ENCODE results near the gene SLC26A6. TPM values are rescaled to one million over a fixed set of nuclear protein-coding genes. Genes with fewer than 3 reads are reported as not detected.

SLC26A6 gene
- total and polyA plus RNA-seq, 2 of the 13 experiments (the other 11 are each of a cell fraction or from before 2014, with no cell fraction given), result 40.7 to 184 TPM

GRCh38 chr3:48609088-48610005 is 25.9 kb downstream of the SLC26A6 start, which contains the start of gene UQCRC1 (continued):
- TF ChIP-seq PCBP2 (optimal IDR thresholded peaks at IDR 0.05; ENCODE audit: low read depth, low read length, poor library complexity, severe bottlenecking) (no peak), YEATS4 (CRISPR knock-in tag; IDR thresholded peaks at IDR 0.05; ENCODE audit: borderline replicate concordance) (peak; percentile 93), ZNF10 (CRISPR knock-in tag; IDR thresholded peaks at IDR 0.05; ENCODE audit: borderline replicate concordance, low read depth) (peak; percentile 24; the same call in 1 of the 2 replicates), RBFOX2 (IDR thresholded peaks at IDR 0.05; ENCODE audit: low read depth, low read length) (peak; percentile 99), ZNF580 (CRISPR knock-in tag; IDR thresholded peaks at IDR 0.05; ENCODE audit: borderline replicate concordance, low read depth) (peak; percentile 63), SRSF4 (IDR thresholded peaks at IDR 0.05; ENCODE audit: low read depth, low read length, poor library complexity, severe bottlenecking) (no peak), CBX5 (CRISPR knock-in tag; IDR thresholded peaks at IDR 0.05; ENCODE audit: borderline replicate concordance) (peak; percentile 76; the same call in 1 of the 2 replicates), ZNF772 (CRISPR knock-in tag; IDR thresholded peaks at IDR 0.05) (peak; percentile 97), ZNF878 (CRISPR knock-in tag; IDR thresholded peaks at IDR 0.05) (no peak), SIX4 (CRISPR knock-in tag; IDR thresholded peaks at IDR 0.05) (peak; percentile 8; the same call in 1 of the 2 replicates), IRF9 (CRISPR knock-in tag; IDR thresholded peaks at IDR 0.05; ENCODE audit: borderline replicate concordance) (peak; percentile 95), MYNN (CRISPR knock-in tag; IDR thresholded peaks at IDR 0.05; ENCODE audit: low read depth) (no peak), RFX3 (CRISPR knock-in tag; IDR thresholded peaks at IDR 0.05) (no peak), DMAP1 (CRISPR knock-in tag; IDR thresholded peaks at IDR 0.05) (peak; percentile 93), ZSCAN25 (CRISPR knock-in tag; IDR thresholded peaks at IDR 0.05) (peak; percentile 61; the same call in 1 of the 2 replicates), ZKSCAN1 (IDR thresholded peaks at IDR 0.05; ENCODE audit: low read length) (no peak), TRIM24 (CRISPR knock-in tag; IDR thresholded peaks at IDR 0.05) (no peak), KLF11 (CRISPR knock-in tag; IDR thresholded peaks at IDR 0.05) (0 out of 2 replicates have a peak, but pooled peaks have one; percentile 39), CBX1 (IDR thresholded peaks at IDR 0.05; ENCODE audit: low read depth) (peak; percentile 77), HNF4A (CRISPR knock-in tag; IDR thresholded peaks at IDR 0.05) (peak; percentile 25; the same call in 1 of the 2 replicates), FOSL1 (CRISPR knock-in tag; IDR thresholded peaks at IDR 0.05; ENCODE audit: borderline replicate concordance) (no peak)
- TF ChIP-seq, protein P1, sequence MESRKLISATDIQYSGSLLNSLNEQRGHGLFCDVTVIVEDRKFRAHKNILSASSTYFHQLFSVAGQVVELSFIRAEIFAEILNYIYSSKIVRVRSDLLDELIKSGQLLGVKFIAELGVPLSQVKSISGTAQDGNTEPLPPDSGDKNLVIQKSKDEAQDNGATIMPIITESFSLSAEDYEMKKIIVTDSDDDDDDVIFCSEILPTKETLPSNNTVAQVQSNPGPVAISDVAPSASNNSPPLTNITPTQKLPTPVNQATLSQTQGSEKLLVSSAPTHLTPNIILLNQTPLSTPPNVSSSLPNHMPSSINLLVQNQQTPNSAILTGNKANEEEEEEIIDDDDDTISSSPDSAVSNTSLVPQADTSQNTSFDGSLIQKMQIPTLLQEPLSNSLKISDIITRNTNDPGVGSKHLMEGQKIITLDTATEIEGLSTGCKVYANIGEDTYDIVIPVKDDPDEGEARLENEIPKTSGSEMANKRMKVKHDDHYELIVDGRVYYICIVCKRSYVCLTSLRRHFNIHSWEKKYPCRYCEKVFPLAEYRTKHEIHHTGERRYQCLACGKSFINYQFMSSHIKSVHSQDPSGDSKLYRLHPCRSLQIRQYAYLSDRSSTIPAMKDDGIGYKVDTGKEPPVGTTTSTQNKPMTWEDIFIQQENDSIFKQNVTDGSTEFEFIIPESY (CRISPR knock-in tag; IDR thresholded peaks at IDR 0.05), result peak; percentile 68; the same call in 1 of the 2 replicates
- TF ChIP-seq, protein P2, sequence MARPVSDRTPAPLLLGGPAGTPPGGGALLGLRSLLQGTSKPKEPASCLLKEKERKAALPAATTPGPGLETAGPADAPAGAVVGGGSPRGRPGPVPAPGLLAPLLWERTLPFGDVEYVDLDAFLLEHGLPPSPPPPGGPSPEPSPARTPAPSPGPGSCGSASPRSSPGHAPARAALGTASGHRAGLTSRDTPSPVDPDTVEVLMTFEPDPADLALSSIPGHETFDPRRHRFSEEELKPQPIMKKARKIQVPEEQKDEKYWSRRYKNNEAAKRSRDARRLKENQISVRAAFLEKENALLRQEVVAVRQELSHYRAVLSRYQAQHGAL (CRISPR knock-in tag; IDR thresholded peaks at IDR 0.05; ENCODE audit: not compliant biosample characterization), result peak; percentile 77
- TF ChIP-seq, protein P3, sequence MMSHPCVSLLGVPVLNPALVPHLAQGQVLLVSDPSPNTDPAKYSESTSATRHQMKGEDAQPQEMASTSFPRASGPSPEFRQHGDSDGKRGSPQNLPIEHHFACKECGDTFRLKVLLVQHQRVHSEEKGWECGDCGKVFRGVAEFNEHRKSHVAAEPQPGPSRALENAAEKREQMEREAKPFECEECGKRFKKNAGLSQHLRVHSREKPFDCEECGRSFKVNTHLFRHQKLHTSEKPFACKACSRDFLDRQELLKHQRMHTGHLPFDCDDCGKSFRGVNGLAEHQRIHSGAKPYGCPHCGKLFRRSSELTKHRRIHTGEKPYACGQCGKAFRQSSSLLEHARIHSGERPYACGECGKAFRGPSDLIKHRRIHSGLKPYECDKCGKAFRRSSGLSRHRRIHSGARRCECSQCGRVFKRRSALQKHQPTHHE (CRISPR knock-in tag; IDR thresholded peaks at IDR 0.05; ENCODE audit: borderline replicate concordance), result peak; percentile 86; the same call in 1 of the 2 replicates

All from HepG2 (cell line).